ENCODE measurements around the gene CCNL2. TPM values are rescaled to one million over a fixed set of nuclear protein-coding genes. Genes with fewer than 3 reads are reported as not detected.

The CCNL2 gene
- total and polyA plus RNA-seq, 2 of the 13 experiments (the other 11 are each of a cell fraction or from before 2014, with no cell fraction given) = 105 to 340 TPM

- TF ChIP-seq TRIM24 (CRISPR knock-in tag; IDR thresholded peaks at IDR 0.05) (no peak), ATF1 (CRISPR knock-in tag; IDR thresholded peaks at IDR 0.05) (no peak), ZNF329 (CRISPR knock-in tag; IDR thresholded peaks at IDR 0.05; ENCODE audit: low read depth) (no peak), KDM5B (CRISPR knock-in tag; IDR thresholded peaks at IDR 0.05; ENCODE audit: borderline replicate concordance) (no peak), SP140L (CRISPR knock-in tag; IDR thresholded peaks at IDR 0.05; ENCODE audit: borderline replicate concordance) (no peak), MAX (IDR thresholded peaks at IDR 0.05) (no peak), U2AF1 (optimal IDR thresholded peaks at IDR 0.05; ENCODE audit: low read depth, low read length) (no peak), NONO (IDR thresholded peaks at IDR 0.05) (no peak), NONO (CRISPR knock-in tag; conservative IDR thresholded peaks at IDR 0.05) (no peak), ZFP90 (CRISPR knock-in tag; IDR thresholded peaks at IDR 0.05; ENCODE audit: borderline replicate concordance) (no peak), ZNF10 (CRISPR knock-in tag; IDR thresholded peaks at IDR 0.05; ENCODE audit: borderline replicate concordance, low read depth) (no peak), ZNF567 (CRISPR knock-in tag; IDR thresholded peaks at IDR 0.05; ENCODE audit: borderline replicate concordance) (no peak), ZBTB1 (CRISPR knock-in tag; IDR thresholded peaks at IDR 0.05; ENCODE audit: borderline replicate concordance) (no peak), CSRNP2 (CRISPR knock-in tag; conservative IDR thresholded peaks at IDR 0.05; ENCODE audit: low read depth) (no peak), TGIF2 (CRISPR knock-in tag; IDR thresholded peaks at IDR 0.05) (0 out of 2 replicates have a peak, but pooled peaks have one; percentile 22), MEF2D (CRISPR knock-in tag; IDR thresholded peaks at IDR 0.05) (no peak), ZNF33A (CRISPR knock-in tag; IDR thresholded peaks at IDR 0.05; ENCODE audit: borderline replicate concordance) (no peak), ZNF224 (CRISPR knock-in tag; IDR thresholded peaks at IDR 0.05) (no peak; the same call in 1 of the 2 replicates)
- TF ChIP-seq, protein P1, sequence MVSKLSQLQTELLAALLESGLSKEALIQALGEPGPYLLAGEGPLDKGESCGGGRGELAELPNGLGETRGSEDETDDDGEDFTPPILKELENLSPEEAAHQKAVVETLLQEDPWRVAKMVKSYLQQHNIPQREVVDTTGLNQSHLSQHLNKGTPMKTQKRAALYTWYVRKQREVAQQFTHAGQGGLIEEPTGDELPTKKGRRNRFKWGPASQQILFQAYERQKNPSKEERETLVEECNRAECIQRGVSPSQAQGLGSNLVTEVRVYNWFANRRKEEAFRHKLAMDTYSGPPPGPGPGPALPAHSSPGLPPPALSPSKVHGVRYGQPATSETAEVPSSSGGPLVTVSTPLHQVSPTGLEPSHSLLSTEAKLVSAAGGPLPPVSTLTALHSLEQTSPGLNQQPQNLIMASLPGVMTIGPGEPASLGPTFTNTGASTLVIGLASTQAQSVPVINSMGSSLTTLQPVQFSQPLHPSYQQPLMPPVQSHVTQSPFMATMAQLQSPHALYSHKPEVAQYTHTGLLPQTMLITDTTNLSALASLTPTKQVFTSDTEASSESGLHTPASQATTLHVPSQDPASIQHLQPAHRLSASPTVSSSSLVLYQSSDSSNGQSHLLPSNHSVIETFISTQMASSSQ (IDR thresholded peaks at IDR 0.05; ENCODE audit: low read depth) = no peak
- TF ChIP-seq, protein P1 (CRISPR knock-in tag; IDR thresholded peaks at IDR 0.05; ENCODE audit: borderline replicate concordance) = no peak
- TF ChIP-seq, protein P2, sequence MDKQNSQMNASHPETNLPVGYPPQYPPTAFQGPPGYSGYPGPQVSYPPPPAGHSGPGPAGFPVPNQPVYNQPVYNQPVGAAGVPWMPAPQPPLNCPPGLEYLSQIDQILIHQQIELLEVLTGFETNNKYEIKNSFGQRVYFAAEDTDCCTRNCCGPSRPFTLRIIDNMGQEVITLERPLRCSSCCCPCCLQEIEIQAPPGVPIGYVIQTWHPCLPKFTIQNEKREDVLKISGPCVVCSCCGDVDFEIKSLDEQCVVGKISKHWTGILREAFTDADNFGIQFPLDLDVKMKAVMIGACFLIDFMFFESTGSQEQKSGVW (CRISPR knock-in tag; IDR thresholded peaks at IDR 0.05; ENCODE audit: borderline replicate concordance) = no peak
- TF ChIP-seq, protein P3, sequence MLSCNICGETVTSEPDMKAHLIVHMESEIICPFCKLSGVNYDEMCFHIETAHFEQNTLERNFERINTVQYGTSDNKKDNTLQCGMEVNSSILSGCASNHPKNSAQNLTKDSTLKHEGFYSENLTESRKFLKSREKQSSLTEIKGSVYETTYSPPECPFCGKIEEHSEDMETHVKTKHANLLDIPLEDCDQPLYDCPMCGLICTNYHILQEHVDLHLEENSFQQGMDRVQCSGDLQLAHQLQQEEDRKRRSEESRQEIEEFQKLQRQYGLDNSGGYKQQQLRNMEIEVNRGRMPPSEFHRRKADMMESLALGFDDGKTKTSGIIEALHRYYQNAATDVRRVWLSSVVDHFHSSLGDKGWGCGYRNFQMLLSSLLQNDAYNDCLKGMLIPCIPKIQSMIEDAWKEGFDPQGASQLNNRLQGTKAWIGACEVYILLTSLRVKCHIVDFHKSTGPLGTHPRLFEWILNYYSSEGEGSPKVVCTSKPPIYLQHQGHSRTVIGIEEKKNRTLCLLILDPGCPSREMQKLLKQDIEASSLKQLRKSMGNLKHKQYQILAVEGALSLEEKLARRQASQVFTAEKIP (CRISPR knock-in tag; IDR thresholded peaks at IDR 0.05; ENCODE audit: borderline replicate concordance) = no peak
Observed at GRCh38 chr1:1397839-1398523, 1.2 kb downstream of the CCNL2 start (continued).
